CD4-positive, CD25-positive, alpha-beta regulatory T cell (primary cell): Measurements from ENCODE around the gene HHIPL2. TPM values are rescaled to one million over a fixed set of nuclear protein-coding genes. Genes with fewer than 3 reads are reported as not detected.

Experiments used
- ATAC-seq, 2 donors: fragments of 150-1000 bp; cut with Tn5 transposase; one replicate each; pipeline ENCODE4 v1.10.0; 2021; ENCODE audit warnings: low read depth in 2 of 2, moderate number of reproducible peaks in 2 of 2, moderate library complexity in 1 of 2
- DNase-seq, 3 donors: peaks; one replicate each; pipeline versions ENCODE4 v3.0.0 to v3.0.0-alpha.2; 2012 to 2022; ENCODE audit warnings: mixed read lengths in 1 of 3
- H3K27ac ChIP-seq: one replicate; pipeline ENCODE4 v1.7.0; 2013; ENCODE audit warnings: mild to moderate bottlenecking, low read length; ENCODE audit not compliant: insufficient read depth, poor library complexity, severe bottlenecking
- H3K27me3 ChIP-seq: one replicate; pipeline ENCODE4 v1.7.0; 2013; ENCODE audit warnings: low read length; ENCODE audit not compliant: control insufficient read depth, insufficient read depth
- H3K36me3 ChIP-seq: one replicate; pipeline ENCODE4 v1.7.0; 2013; ENCODE audit warnings: mild to moderate bottlenecking, low read length, moderate library complexity; ENCODE audit not compliant: control insufficient read depth, insufficient read depth
- H3K4me1 ChIP-seq: 2 replicates; pipeline ENCODE4 v1.7.0; 2013; ENCODE audit warnings: mild to moderate bottlenecking, low read length; ENCODE audit not compliant: insufficient read depth, control insufficient read depth, poor library complexity, severe bottlenecking
- H3K4me3 ChIP-seq: one replicate; pipeline ENCODE4 v1.7.0; 2013; ENCODE audit warnings: low read depth, mild to moderate bottlenecking, low read length, moderate library complexity
- H3K9me3 ChIP-seq, 2 experiments: 1 replicate in 1 of 2; 2 replicates in 1 of 2; pipeline ENCODE4 v1.7.0; 2013; ENCODE audit warnings: low read length in 2 of 2, mild to moderate bottlenecking in 1 of 2, moderate library complexity in 1 of 2; ENCODE audit not compliant: control insufficient read depth in 2 of 2
- H3K27ac Mint-ChIP-seq, 3 donors: one replicate each; pipeline ENCODE4 v1.8.0; 2020 to 2022; ENCODE audit warnings: mild to moderate bottlenecking in 3 of 3, mixed read lengths in 3 of 3, moderate library complexity in 2 of 3
- H3K27me3 Mint-ChIP-seq: one replicate; pipeline ENCODE4 v1.8.0; 2022; ENCODE audit warnings: mild to moderate bottlenecking, mixed read lengths
- H3K36me3 Mint-ChIP-seq: one replicate; pipeline ENCODE4 v1.8.0; 2020; ENCODE audit warnings: mixed read lengths
- H3K4me1 Mint-ChIP-seq, 4 donors: one replicate each; pipeline ENCODE4 v1.8.0; 2020 to 2022; ENCODE audit warnings: mixed read lengths in 4 of 4, mild to moderate bottlenecking in 1 of 4
- H3K4me3 Mint-ChIP-seq, 4 donors: one replicate each; pipeline ENCODE4 v1.8.0; 2020 to 2022; ENCODE audit warnings: mild to moderate bottlenecking in 4 of 4, mixed read lengths in 4 of 4, moderate library complexity in 3 of 4
- H3K9me3 Mint-ChIP-seq, 7 donors: one replicate each; pipeline ENCODE4 v1.8.0; 2020 to 2022; ENCODE audit warnings: mixed read lengths in 7 of 7, mild to moderate bottlenecking in 3 of 7, moderate library complexity in 2 of 7
- polyA plus RNA-seq, 4 donors: library from polyadenylated mRNA; unstranded; fragments of 300-500 nt; fragmentation: Illumina TruSeq; gene quantifications; one replicate each; pipeline ENCODE4 v1.2.3, GENCODE V29; 2021
- total RNA-seq: library from RNA; stranded (reverse); gene quantifications from one replicate; pipeline ENCODE4 v1.2.3, GENCODE V29; 2022

HHIPL2 gene
- total and polyA plus RNA-seq, 5 donors from 2014 or later: not detected

- no peak for ATAC-seq
- H3K27ac Mint-ChIP-seq: no peak overlapping the region
- H3K4me3 ChIP-seq: no peak overlapping the region
- no peaks in the 10 kb centered on the region for H3K9me3 ChIP-seq
- no peak for DNase-seq
- peaks cover 4% of the 10 kb centered on the region for H3K27me3 ChIP-seq
- no peaks in the 10 kb centered on the region for H3K9me3 Mint-ChIP-seq
- no peak overlapping the region for H3K27ac ChIP-seq
- H3K4me1 ChIP-seq: no peaks in the 10 kb centered on the region
- H3K4me1 Mint-ChIP-seq: no peaks in the 10 kb centered on the region
- no peak overlapping the region for H3K4me3 Mint-ChIP-seq
- H3K36me3 ChIP-seq: no peaks in the 10 kb centered on the region
- H3K36me3 Mint-ChIP-seq: peaks cover 3% of the 10 kb centered on the region
- peaks cover 15% of the 10 kb centered on the region for H3K27me3 Mint-ChIP-seq
Measured at GRCh38 chr1:222539951-222540597, 7.8 kb downstream of the HHIPL2 start.

- DNase-seq (no peak), ATAC-seq (no peak)
- no peak overlapping the region for H3K27ac Mint-ChIP-seq
- peaks cover 2% of the 10 kb centered on the region for H3K27me3 ChIP-seq
- H3K36me3 ChIP-seq: no peaks in the 10 kb centered on the region
- H3K9me3 ChIP-seq: no peaks in the 10 kb centered on the region
- peaks cover 10% of the 10 kb centered on the region for H3K27me3 Mint-ChIP-seq
- no peaks in the 10 kb centered on the region for H3K4me1 Mint-ChIP-seq
- no peaks in the 10 kb centered on the region for H3K4me1 ChIP-seq
- H3K4me3 ChIP-seq: no peak overlapping the region
- H3K4me3 Mint-ChIP-seq: no peak overlapping the region
- H3K27ac ChIP-seq: no peak overlapping the region
- no peaks in the 10 kb centered on the region for H3K9me3 Mint-ChIP-seq
- H3K36me3 Mint-ChIP-seq: no peaks in the 10 kb centered on the region
Measured at GRCh38 chr1:222535455-222535854, 12.4 kb downstream of the HHIPL2 start.

DNA sequence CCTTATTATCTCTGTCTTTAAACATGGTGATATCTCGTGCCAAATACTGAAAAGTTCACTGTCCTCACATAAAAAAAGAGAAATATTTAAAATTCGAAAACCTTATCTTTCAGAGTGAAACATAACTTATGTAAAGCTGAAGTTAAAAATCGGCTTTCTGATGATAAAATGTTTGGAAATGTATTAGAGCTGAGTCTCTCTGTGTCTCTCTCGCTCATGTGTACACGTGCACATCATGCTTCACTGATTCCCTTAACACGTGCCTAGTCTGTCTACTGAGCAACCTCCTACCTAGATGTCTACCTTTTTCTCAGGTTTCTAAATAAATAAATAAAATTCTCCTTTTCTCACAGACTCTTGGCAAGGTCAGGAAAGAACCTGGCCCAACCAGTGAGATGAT lies 17.1 kb downstream of the HHIPL2 start:
- H3K27me3 Mint-ChIP-seq: peaks cover 11% of the 10 kb centered on the region
- no peak overlapping the region for H3K27ac Mint-ChIP-seq

DNA sequence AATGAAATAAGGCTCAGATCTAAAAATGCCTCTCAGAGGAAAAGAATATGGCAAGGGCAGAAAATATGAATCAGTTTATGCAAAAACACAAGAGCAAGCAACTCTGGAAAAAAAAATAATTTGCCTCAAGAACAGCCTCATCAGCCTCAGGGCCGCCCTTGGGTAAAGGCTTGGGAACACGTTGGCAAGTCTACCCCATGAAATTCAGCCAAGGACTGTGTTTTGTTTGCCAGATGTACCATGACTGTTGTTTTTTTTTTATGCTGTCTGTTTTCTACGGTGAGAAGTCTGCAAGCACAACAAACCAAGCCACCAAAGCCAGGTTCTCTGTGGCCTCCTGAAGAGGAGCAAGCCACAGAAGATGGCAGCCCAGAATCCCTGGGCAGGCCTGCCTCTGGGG lies 18.0 kb downstream of the HHIPL2 start:
- Histone ChIP-seq H3K4me1 (no peaks in the 10 kb centered on the region), H3K27ac (no peak overlapping the region), H3K36me3 (no peaks in the 10 kb centered on the region), H3K4me3 (no peak overlapping the region), H3K9me3 (no peaks in the 10 kb centered on the region), H3K27me3 (no peaks in the 10 kb centered on the region)
- no peak for DNase-seq
- Mint-ChIP-seq H3K27ac (no peak overlapping the region), H3K4me1 (no peaks in the 10 kb centered on the region), H3K4me3 (no peak overlapping the region), H3K36me3 (no peaks in the 10 kb centered on the region), H3K9me3 (peaks cover 0 to 2% (median 0%) of the 10 kb centered on the region in 7 donors), H3K27me3 (peaks cover 6% of the 10 kb centered on the region)
- ATAC-seq: no peak

More for the DNA sequence above, 17.1 kb downstream of the HHIPL2 start:
- H3K9me3 Mint-ChIP-seq: peaks cover 0 to 2% (median 0%) of the 10 kb centered on the region in 7 donors
- Histone ChIP-seq H3K9me3 (no peaks in the 10 kb centered on the region), H3K4me3 (no peak overlapping the region), H3K27ac (no peak overlapping the region), H3K36me3 (no peaks in the 10 kb centered on the region), H3K27me3 (peaks cover 2% of the 10 kb centered on the region), H3K4me1 (no peaks in the 10 kb centered on the region)
- H3K36me3 Mint-ChIP-seq: no peaks in the 10 kb centered on the region
- DNase-seq (no peak), ATAC-seq (no peak)
- no peaks in the 10 kb centered on the region for H3K4me1 Mint-ChIP-seq
- H3K4me3 Mint-ChIP-seq: no peak overlapping the region

DNA sequence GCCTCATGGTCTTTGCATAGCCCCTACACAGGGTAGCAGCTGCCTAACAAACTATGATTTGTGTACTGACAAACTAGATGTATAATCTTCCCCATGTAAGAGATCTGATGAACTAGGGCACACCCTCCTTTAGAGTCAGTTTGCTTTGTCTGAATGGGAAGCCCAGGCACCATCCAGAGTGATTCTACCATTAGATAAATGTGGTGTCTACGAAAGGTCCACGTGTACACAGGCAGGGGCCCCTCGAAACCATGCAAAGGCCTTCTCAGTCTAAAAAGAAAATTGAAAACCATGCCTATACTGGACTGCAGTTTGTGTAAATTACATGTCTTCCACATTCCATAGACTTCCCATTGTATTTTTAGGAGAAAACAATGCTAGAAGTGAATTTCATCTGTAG lies 18.7 kb downstream of the HHIPL2 start:
- no peaks in the 10 kb centered on the region for H3K36me3 ChIP-seq
- H3K9me3 ChIP-seq: no peaks in the 10 kb centered on the region
- no peak overlapping the region for H3K27ac Mint-ChIP-seq
- no peak for ATAC-seq
- no peak overlapping the region for H3K27ac ChIP-seq
- H3K4me1 Mint-ChIP-seq: no peaks in the 10 kb centered on the region
- H3K27me3 Mint-ChIP-seq: peaks cover 6% of the 10 kb centered on the region
- peaks cover 0 to 2% (median 0%) of the 10 kb centered on the region in 7 donors for H3K9me3 Mint-ChIP-seq
- H3K36me3 Mint-ChIP-seq: no peaks in the 10 kb centered on the region
- no peak for DNase-seq
- no peak overlapping the region for H3K4me3 Mint-ChIP-seq
- no peak overlapping the region for H3K4me3 ChIP-seq
- H3K27me3 ChIP-seq: no peaks in the 10 kb centered on the region
- H3K4me1 ChIP-seq: no peaks in the 10 kb centered on the region

GRCh38 chr1:222525951-222526350 lies 22.0 kb downstream of the HHIPL2 start:
- Mint-ChIP-seq H3K36me3 (no peaks in the 10 kb centered on the region), H3K27me3 (peaks cover 17% of the 10 kb centered on the region), H3K27ac (no peak overlapping the region), H3K9me3 (peaks cover 0 to 9% (median 2%) of the 10 kb centered on the region in 7 donors), H3K4me3 (no peak overlapping the region), H3K4me1 (no peaks in the 10 kb centered on the region)
- H3K9me3 ChIP-seq: no peaks in the 10 kb centered on the region
- no peaks in the 10 kb centered on the region for H3K36me3 ChIP-seq
- no peak for ATAC-seq
- H3K27me3 ChIP-seq: no peaks in the 10 kb centered on the region
- DNase-seq: no peak
- no peak overlapping the region for H3K27ac ChIP-seq
- no peaks in the 10 kb centered on the region for H3K4me1 ChIP-seq
- H3K4me3 ChIP-seq: no peak overlapping the region

- ATAC-seq (no peak), DNase-seq (no peak)
- H3K27ac Mint-ChIP-seq: no peak overlapping the region
- H3K36me3 Mint-ChIP-seq: no peaks in the 10 kb centered on the region
- no peaks in the 10 kb centered on the region for H3K4me1 Mint-ChIP-seq
- H3K36me3 ChIP-seq: no peaks in the 10 kb centered on the region
- H3K4me3 ChIP-seq: no peak overlapping the region
- no peak overlapping the region for H3K4me3 Mint-ChIP-seq
- peaks cover 14% of the 10 kb centered on the region for H3K27me3 Mint-ChIP-seq
- peaks cover 0 to 9% (median 2%) of the 10 kb centered on the region in 7 donors for H3K9me3 Mint-ChIP-seq
- H3K4me1 ChIP-seq: no peaks in the 10 kb centered on the region
- no peak overlapping the region for H3K27ac ChIP-seq
- no peaks in the 10 kb centered on the region for H3K9me3 ChIP-seq
- H3K27me3 ChIP-seq: no peaks in the 10 kb centered on the region
Measured at GRCh38 chr1:222523852-222524251, 24.1 kb downstream of the HHIPL2 start.
